ENCODE results near the gene SECTM1. TPM values are rescaled to one million over a fixed set of nuclear protein-coding genes. Genes with fewer than 3 reads are reported as not detected.

The SECTM1 gene
- 2.9 and 3.9 TPM in 2 replicates for total RNA-seq

DNA sequence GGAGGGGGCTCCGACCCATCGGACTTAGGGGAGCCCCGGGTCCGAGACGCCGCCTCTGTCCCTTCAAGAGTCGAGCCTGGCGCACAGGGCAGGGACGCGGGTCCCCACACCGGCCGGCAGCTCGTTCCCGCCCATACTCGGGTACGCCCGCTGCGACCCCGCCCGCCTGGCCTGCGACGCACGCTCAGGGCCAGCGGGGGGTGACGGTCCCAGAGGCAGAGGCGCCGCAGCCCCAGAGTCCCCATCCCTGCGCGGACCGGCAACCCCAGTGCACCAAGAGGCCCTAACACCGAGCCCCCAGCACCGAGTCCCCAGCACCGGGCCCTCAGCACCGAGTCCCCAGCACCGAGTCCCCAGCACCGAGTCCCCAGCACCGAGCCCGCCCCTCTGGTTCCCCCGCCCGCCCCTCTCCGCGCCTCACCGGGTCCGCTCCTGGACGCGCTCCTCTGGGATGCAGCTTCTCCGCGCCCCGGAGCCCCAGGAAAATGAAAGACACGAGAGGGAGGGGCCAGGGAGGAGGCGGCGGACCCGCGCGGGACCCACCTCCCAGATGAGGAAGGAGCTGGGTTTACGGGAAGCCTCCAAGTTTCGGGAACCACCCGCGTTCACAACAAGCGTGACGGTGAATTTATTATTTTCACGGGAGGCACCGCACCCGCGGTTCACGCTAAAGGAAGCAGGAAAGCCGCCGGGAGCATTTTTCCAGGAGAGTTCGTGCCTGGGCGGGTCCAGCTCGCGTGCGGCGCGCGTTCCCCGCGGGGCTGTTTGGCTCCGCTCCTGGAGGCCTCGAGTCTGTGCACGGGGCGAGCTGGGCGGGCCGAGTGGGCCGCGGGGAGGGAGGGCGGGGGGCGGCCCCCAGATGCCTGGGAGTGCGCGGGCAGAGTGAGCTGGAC is at the start of gene SECTM1:
SECTM1 (minus strand) TSS at position 488 of the 893 bp plus-strand sequence. CDS start 6,526 bp downstream, outside the sequence.

DNA sequence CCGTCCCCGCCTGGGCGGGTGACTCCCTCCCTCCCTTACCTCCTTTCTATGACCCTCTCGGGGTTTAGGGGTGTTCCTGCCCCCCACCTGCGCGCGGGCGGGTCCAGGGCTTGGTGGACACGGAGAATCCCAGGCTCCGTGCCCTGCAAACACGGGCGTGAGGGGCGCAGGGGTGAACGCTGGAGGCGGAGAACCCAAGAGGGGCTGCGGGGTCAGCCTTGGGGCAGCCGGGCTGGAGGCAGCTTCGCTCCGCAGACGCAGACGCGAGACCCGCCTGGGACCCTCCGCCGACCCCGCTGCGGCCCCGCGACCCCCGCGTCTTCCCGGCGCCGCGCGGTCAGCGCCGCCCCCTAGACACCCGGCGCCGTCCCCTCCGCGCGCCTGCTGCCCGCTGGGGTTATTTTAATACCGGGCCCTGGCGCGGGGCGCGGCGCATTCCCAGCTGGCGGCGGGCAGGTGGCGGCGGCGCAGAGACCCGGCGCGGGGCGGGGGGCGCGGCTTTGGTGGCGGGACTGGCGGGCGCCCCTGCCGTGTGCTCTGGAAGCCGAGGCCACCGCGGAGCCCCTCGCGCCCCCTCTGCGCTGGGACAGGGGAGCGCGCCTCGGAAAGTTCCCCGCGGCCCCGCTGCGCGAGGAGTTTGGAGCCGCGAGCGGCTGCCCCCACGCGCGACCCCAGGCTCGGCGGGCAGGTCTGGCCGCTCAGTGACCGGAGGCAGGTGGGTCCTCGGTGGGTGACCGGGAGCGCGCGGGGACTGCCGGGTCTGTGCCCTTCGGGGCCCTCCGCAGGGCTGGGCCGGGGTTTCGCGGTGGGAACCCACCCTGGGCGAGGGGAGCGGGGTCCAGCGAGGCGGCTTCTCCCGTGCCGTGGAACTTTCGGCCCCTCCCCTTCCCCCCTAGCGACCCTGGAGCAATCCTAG is 38.0 kb upstream of the SECTM1 start, which contains the start of gene UTS2R:
UTS2R (plus strand) TSS at position 433 of the 916 bp plus-strand sequence. CDS start 2,560 bp downstream, outside the sequence.

DNA sequence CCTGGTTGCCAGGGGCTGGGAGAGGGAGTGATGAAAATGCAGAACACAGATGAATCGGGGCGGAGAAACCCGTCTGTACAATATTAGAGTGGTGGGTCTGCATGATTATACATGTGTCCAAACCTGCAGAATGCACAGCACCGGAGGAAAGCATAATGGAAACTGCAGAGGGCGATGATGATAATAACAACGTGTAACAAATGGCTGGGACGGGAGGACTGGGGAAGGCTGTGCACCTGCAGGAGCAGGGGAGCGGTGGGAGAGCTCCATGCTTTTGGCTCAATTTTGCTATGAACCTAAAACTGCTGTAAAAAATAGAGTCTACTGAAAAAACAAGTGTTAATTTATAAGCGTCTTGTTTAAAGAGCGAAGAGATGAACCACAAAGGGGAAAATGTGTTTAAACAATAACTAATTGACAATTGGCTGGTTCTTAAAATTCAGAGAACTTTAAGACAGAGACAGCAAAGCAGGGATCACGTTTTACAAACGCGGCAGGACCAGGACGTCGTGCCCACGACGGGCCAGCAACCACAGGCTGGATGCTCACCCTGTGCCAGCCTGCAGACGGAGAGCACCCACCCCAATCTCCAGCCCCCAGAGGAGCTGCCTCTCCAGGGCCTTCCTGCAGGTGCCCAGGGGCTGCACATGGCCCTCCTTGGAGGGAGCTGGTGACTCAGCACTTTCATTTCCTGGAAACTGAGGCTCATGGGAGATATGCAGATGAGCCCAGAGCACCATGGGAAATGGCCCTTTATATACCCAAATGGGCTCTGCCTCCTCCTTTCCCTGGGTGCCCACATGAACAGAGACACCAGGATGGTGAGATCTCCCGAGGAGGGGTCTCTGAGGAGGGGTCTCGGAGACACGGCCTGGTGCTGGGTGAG is 25.1 kb upstream of the SECTM1 start, which contains the start of gene TEX19:
TEX19 (plus strand) TSS at position 783 of the 886 bp plus-strand sequence. CDS start 2,904 bp downstream, outside the sequence.

DNA sequence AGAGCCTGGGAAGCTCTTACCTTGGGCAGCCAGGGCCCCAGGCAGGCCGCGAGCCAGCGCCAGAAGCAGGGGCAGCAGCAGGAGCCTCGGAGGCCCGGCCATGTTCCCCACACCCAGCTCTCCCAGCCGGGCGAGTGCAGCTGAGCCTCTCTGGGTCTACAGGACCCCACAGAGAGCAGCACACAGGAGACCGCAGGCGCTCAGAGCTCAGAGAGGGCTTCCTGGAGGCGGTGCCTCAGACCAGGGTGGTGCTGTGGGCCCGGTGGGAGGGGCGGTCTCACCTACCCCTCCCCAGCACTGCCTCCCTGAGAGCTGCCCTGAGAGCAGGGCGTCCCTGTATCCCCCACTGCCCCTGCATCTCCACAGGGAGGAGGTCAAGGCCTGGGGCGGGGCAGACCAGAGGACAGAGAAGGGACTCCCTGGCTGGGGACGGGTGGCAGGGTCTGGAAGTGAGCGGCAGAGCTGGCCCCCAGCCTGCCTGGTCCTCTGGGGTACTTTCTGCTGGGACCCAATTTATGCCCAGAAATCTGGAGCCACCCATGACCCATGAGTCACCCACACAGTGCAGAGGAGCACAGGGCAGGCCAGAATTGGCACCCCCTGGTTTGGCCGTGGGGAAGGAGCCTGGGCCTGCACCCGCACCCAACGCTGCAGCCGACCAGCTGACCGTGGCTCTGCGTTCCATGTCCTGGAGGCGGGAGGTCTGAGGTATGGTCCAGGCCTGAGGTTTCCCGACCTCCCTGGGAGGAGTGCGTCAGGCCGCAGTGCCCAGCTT is 16.0 kb downstream of the SECTM1 start, which contains the start of gene CD7:
CD7 (minus strand) TSS at position 215 of the 775 bp plus-strand sequence; CDS start at position 102, 113 bp downstream.

DNA sequence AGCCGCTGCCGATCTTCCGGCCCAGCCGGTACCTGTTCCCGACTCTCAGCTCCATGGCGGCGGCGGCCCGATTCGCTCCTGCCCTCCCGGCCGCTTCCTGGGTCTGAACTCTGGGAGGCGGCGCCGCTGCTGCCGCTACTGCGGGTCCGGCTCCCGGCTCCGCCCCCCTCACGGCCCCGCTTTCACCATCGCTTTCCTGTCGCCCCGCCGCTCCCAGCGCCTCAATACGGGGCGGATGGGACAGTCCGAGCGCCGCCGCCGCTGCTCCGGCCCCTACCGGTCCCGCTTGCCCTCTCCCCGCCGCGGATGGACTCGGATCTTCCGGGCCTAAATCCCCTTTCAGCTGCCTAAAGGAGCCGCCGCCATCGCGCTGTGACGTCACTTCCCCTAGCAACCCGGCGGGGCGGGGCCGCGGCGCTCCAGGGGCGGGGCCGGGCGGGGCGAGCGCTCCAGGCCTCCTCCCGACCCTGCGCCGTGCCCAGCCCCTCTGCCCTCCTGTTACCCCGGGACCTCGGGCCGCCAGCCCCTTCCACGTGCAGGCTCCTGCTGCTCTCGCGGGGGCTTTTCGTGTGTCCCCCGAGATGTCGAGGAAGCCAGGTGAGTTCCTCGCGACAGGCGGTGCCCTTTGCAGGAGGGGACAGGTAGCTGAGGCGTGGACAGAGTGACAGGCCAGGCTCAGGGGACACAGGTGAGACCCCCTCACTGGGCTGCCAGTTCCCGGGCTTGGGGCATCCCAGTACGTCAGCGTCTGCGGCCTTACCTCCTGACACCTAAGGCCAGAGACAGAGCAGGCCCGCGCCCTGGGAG is 60.0 kb downstream of the SECTM1 start, which contains the start of gene CSNK1D:
CSNK1D (minus strand) TSS at position 374 of the 807 bp plus-strand sequence; CDS start at position 55, 319 bp downstream.

Other genes with a start within 250 kb of the SECTM1 start
- 234 and 261 TPM in 2 replicates for gene FASN, start 235.5 kb downstream of the SECTM1 start, total RNA-seq
- 21.7 and 22.1 TPM in 2 replicates for gene CCDC57, start 120.9 kb downstream of the SECTM1 start, total RNA-seq
- gene SLC16A3, start 104.7 kb downstream of the SECTM1 start, total RNA-seq, result 119 and 123 TPM in 2 replicates
- 57.6 and 59.3 TPM in 2 replicates for gene CSNK1D, start 60.1 kb downstream of the SECTM1 start, total RNA-seq
- gene CD7, start 16.2 kb downstream of the SECTM1 start, total RNA-seq, result not detected in 2 replicates
- 0.12 TPM in 1 of 2 replicates, not detected in the other for gene TEX19, start 25.5 kb upstream of the SECTM1 start, total RNA-seq
- gene UTS2R, start 38.0 kb upstream of the SECTM1 start, total RNA-seq, result not detected in 2 replicates
- gene HEXD, start 84.6 kb upstream of the SECTM1 start, total RNA-seq, result 11.0 and 13.5 TPM in 2 replicates
- gene OGFOD3, start 84.8 kb upstream of the SECTM1 start, total RNA-seq, result 32.5 and 42.4 TPM in 2 replicates
- 39.6 and 63.5 TPM in 2 replicates for gene CYBC1, start 117.0 kb upstream of the SECTM1 start, total RNA-seq
- 26.0 and 32.4 TPM in 2 replicates for gene NARF, start 125.0 kb upstream of the SECTM1 start, total RNA-seq
- gene FOXK2, start 186.0 kb upstream of the SECTM1 start, total RNA-seq, result 28.6 and 29.1 TPM in 2 replicates